ENCODE measurements around the gene SYN1. TPM values are rescaled to one million over a fixed set of nuclear protein-coding genes. Genes with fewer than 3 reads are reported as not detected.

SYN1 gene
- total RNA-seq, 4 donors from 2014 or later = 0.16 to 0.41 (median 0.39) TPM

GRCh38 chrX:47651043-47651905 lies 31.6 kb upstream of the SYN1 start:
- Histone ChIP-seq H3K27ac (peak overlapping the region; percentile 74 to 95 (median 92)), H3K27me3 (no peaks in the 10 kb centered on the region), H3K36me3 (no peaks in the 10 kb centered on the region), H3K4me3 (peak overlapping the region in 3 of 4 donors; percentile 48 to 86 (median 78)), H3K4me1 (peaks cover 0 to 18% (median 10%) of the 10 kb centered on the region in 4 donors), H3K9me3 (no peaks in the 10 kb centered on the region)
- 51% methylated on average over 19 of the region's 19 CpGs; no CpG with 5 or more reads in 1 of the 2 donors for WGBS, 2 donors (ENCODE audit: low coverage in 1 of 2)
- no peak for DNase-seq
- intact Hi-C loops (cut with DNase I; ENCODE audit: low total_unique reads) = no loop called here
- in situ Hi-C loops (cut with MboI; ENCODE audit: low pct_ligation_motif_present in 1 of 4, low pct_unique_long_range_greater_than_20kb in 1 of 4, low sequenced_read_pairs in 3 of 4) = no loop called here
- peak in 1 of 3 donors; percentile 5 for TF ChIP-seq POLR2AphosphoS5 (IDR thresholded peaks at IDR 0.05)
- no peak for TF ChIP-seq EP300 (IDR thresholded peaks at IDR 0.05; ENCODE audit: low read depth)
- TF ChIP-seq POLR2A (IDR thresholded peaks at IDR 0.05) = no peak
- no peak for TF ChIP-seq CTCF (IDR thresholded peaks at IDR 0.05)

- intact Hi-C loops (cut with DNase I; ENCODE audit: low total_unique reads) = no loop called here
These were observed 30.7 kb upstream of the SYN1 start, which contains the start of gene ELK1 for GRCh38 chrX:47650164-47651042. Gene ELK1, minus strand, starts transcription at chrX:47650563. Its CDS starts 9,122 bp downstream, at chrX:47641441.

GRCh38 chrX:47649781-47650163 lies 30.1 kb upstream of the SYN1 start:
- WGBS, 2 donors (ENCODE audit: low coverage in 1 of 2) = 30% methylated on average over 11 of the region's 11 CpGs; no CpG with 5 or more reads in 1 of the 2 donors
- no peaks in the 10 kb centered on the region for H3K9me3 ChIP-seq
- H3K27ac ChIP-seq = peak overlapping the region; percentile 74 to 95 (median 92)
- TF ChIP-seq CTCF (IDR thresholded peaks at IDR 0.05) (no peak), POLR2A (IDR thresholded peaks at IDR 0.05) (no peak), POLR2AphosphoS5 (IDR thresholded peaks at IDR 0.05) (no peak), EP300 (IDR thresholded peaks at IDR 0.05; ENCODE audit: low read depth) (no peak)
- no peak for DNase-seq
- H3K27me3 ChIP-seq = no peaks in the 10 kb centered on the region
- H3K4me1 ChIP-seq = peaks cover 0 to 18% (median 10%) of the 10 kb centered on the region in 4 donors
- H3K36me3 ChIP-seq = no peaks in the 10 kb centered on the region
- in situ Hi-C loops (cut with MboI; ENCODE audit: low pct_ligation_motif_present in 1 of 4, low pct_unique_long_range_greater_than_20kb in 1 of 4, low sequenced_read_pairs in 3 of 4) = loop anchor here in 1 of 4 donors (10.0 kb wide), 1 partner anchor 85 kb away; the partner anchor contains the start of gene ARAF
- H3K4me3 ChIP-seq = peak overlapping the region; percentile 48 to 86 (median 72)
- intact Hi-C loops (cut with DNase I; ENCODE audit: low total_unique reads) = no loop called here

More at GRCh38 chrX:47650164-47651042, 30.7 kb upstream of the SYN1 start, which contains the start of gene ELK1:
- Histone ChIP-seq H3K36me3 (no peaks in the 10 kb centered on the region), H3K4me1 (peaks cover 0 to 18% (median 10%) of the 10 kb centered on the region in 4 donors), H3K9me3 (no peaks in the 10 kb centered on the region), H3K27me3 (no peaks in the 10 kb centered on the region), H3K4me3 (peak within 1 kb of the TSS; percentile 48 to 86 (median 72)), H3K27ac (peak within 1 kb of the TSS; percentile 74 to 95 (median 92))
- in situ Hi-C loops (cut with MboI; ENCODE audit: low pct_ligation_motif_present in 1 of 4, low pct_unique_long_range_greater_than_20kb in 1 of 4, low sequenced_read_pairs in 3 of 4) = no loop called here
- peak; percentile 94 for DNase-seq
- 52% methylated on average over 50 of the region's 65 CpGs; no CpG with 5 or more reads in 1 of the 2 donors for WGBS, 2 donors (ENCODE audit: low coverage in 1 of 2)
- TF ChIP-seq EP300 (IDR thresholded peaks at IDR 0.05; ENCODE audit: low read depth) (no peak), POLR2AphosphoS5 (IDR thresholded peaks at IDR 0.05) (peak; percentile 47 to 66 (median 64)), CTCF (IDR thresholded peaks at IDR 0.05) (no peak), POLR2A (IDR thresholded peaks at IDR 0.05) (peak; percentile 67)
